Germinal center (tissue), 1 donor: Measurements from ENCODE around the gene LRRTM1.

ENCODE experiments used
- DNase-seq: peaks from one replicate; pipeline ENCODE4 v3.0.0; 2012; ENCODE audit warnings: mixed read lengths, low spot score

Gene LRRTM1

GRCh38 chr2:80303909-80304837 lies at the start of gene LRRTM1:
Gene LRRTM1 (minus strand): TSS chr2:80304752. CDS start chr2:80303819, 933 bp downstream.
- DNase-seq, result no peak

GRCh38 chr2:80351231-80351630 lies 46.7 kb upstream of the LRRTM1 start:
- no peak for DNase-seq

GRCh38 chr2:80348953-80349352 lies 44.4 kb upstream of the LRRTM1 start:
- no peak for DNase-seq

GRCh38 chr2:80348078-80348477 lies 43.5 kb upstream of the LRRTM1 start:
- DNase-seq, result no peak

- DNase-seq, result no peak
Measured at GRCh38 chr2:80340022-80340421, 35.5 kb upstream of the LRRTM1 start.

GRCh38 chr2:80338794-80339193 lies 34.2 kb upstream of the LRRTM1 start:
- no peak for DNase-seq

- no peak for DNase-seq
Measured at GRCh38 chr2:80335411-80335810, 30.9 kb upstream of the LRRTM1 start.

- DNase-seq, result no peak
Measured at GRCh38 chr2:80333886-80334285, 29.3 kb upstream of the LRRTM1 start.

GRCh38 chr2:80330527-80331450 lies 26.2 kb upstream of the LRRTM1 start:
- no peak for DNase-seq

GRCh38 chr2:80329491-80329890 lies 24.9 kb upstream of the LRRTM1 start:
- DNase-seq, result no peak

GRCh38 chr2:80328159-80328571 lies 23.6 kb upstream of the LRRTM1 start:
- DNase-seq, result no peak

GRCh38 chr2:80326861-80327260 lies 22.3 kb upstream of the LRRTM1 start:
- no peak for DNase-seq

- no peak for DNase-seq
Measured at GRCh38 chr2:80326214-80326613, 21.7 kb upstream of the LRRTM1 start.

GRCh38 chr2:80324525-80324924 lies 20.0 kb upstream of the LRRTM1 start:
- no peak for DNase-seq

GRCh38 chr2:80323610-80324009 lies 19.1 kb upstream of the LRRTM1 start:
- DNase-seq, result no peak

GRCh38 chr2:80322958-80323357 lies 18.4 kb upstream of the LRRTM1 start:
- no peak for DNase-seq

GRCh38 chr2:80322311-80322920 lies 17.9 kb upstream of the LRRTM1 start:
- DNase-seq, result no peak

- no peak for DNase-seq
Measured at GRCh38 chr2:80312282-80312839, 7.8 kb upstream of the LRRTM1 start.

- DNase-seq, result no peak
Measured at GRCh38 chr2:80311304-80311703, 6.8 kb upstream of the LRRTM1 start.

- no peak for DNase-seq
Measured at GRCh38 chr2:80303006-80303908, 1.3 kb downstream of the LRRTM1 start.
